HG02759 (cell line): ENCODE measurements around the gene NFIX.

Experiments used
- ATAC-seq: cut with Tn5 transposase; IDR thresholded peaks from one replicate; pipeline ENCODE4 v1.9.1; 2021; ENCODE audit warnings: mild to moderate bottlenecking, moderate library complexity; ENCODE audit not compliant: unreplicated experiment

The NFIX gene

GRCh38 chr19:13138171-13138915 is 143.1 kb downstream of the NFIX start:
- no peak for ATAC-seq

GRCh38 chr19:13138916-13139198 is 143.6 kb downstream of the NFIX start:
- no peak for ATAC-seq

- ATAC-seq: no peak
These were observed 144.5 kb downstream of the NFIX start for GRCh38 chr19:13139633-13140311.

GRCh38 chr19:13146763-13147563 is 151.7 kb downstream of the NFIX start:
- no peak for ATAC-seq
